HepG2 (cell line): Measurements from ENCODE around the gene FHIT. TPM values are rescaled to one million over a fixed set of nuclear protein-coding genes. Genes with fewer than 3 reads are reported as not detected.

Experiments
- ATAC-seq: fragments of 200-7000 bp; cut with Tn5 transposase; 3 replicates; pipeline ENCODE4 v1.9.1; 2020; ENCODE audit warnings: mild to moderate bottlenecking, moderate library complexity
- BruUV-seq: library from RNA; stranded (reverse); fragments of 400-500 nt; replicated peaks from 2 replicates; lab custom pipeline; 2021; lab: Mats Ljungman, UMichigan
- CTCF ChIA-PET: fragments of 300-600 bp; formaldehyde crosslinking; extraction: SDS; loops from one replicate; lab custom pipeline; 2021; ENCODE audit warnings: low total read pairs, inconsistent platforms, low intra/inter-chr PET ratio; lab: Yijun Ruan, JAX
- POLR2A ChIA-PET: fragments of 350-600 bp; sonication (Branson Sonifier 250); formaldehyde crosslinking; loops from one replicate; lab custom pipeline; 2020; ENCODE audit warnings: antibody characterized with exemption, inconsistent platforms; lab: Yijun Ruan, JAX
- DNase-seq: peaks from one replicate; pipeline ENCODE4 v3.0.0-alpha.2; 2015; ENCODE audit warnings: low spot score
- FAIRE-seq: peaks from 3 replicates; lab custom pipeline; 2011; peaks lifted over from hg19 to GRCh38; lab: Jason Lieb, UNC
- H2AFZ ChIP-seq: one replicate; pipeline ENCODE4 v1.6.1; 2011; ENCODE audit warnings: low read length, inconsistent platforms
- H3K27ac ChIP-seq: fragments of 300-600 bp; 3 replicates; pipeline ENCODE4 v1.8.0; 2011; ENCODE audit warnings: mixed run types, mild to moderate bottlenecking, mixed read lengths, low read length, inconsistent platforms; ENCODE audit not compliant: insufficient read depth; ENCODE audit errors: extremely low read length
- H3K27me3 ChIP-seq, 2 experiments: fragments of 200-600 bp in 1 of 2; 2 replicates in 1 of 2; 3 replicates in 1 of 2; pipeline versions ENCODE4 v1.6.0 to v1.8.0; 2011; ENCODE audit warnings: low read length in 2 of 2, mild to moderate bottlenecking in 2 of 2, moderate library complexity in 2 of 2, inconsistent platforms in 1 of 2; ENCODE audit not compliant: insufficient read depth in 2 of 2, control insufficient read depth in 1 of 2
- H3K36me3 ChIP-seq, 2 experiments: fragments of 200-600 bp in 1 of 2; replicated peaks in 1 of 2; 2 replicates in 1 of 2; 3 replicates in 1 of 2; pipeline versions ENCODE4 v1.5.1 to v1.8.0; 2011; ENCODE audit warnings: low read length in 2 of 2, inconsistent platforms in 1 of 2; ENCODE audit not compliant: insufficient read depth in 2 of 2, control insufficient read depth in 1 of 2
- H3K4me1 ChIP-seq: 2 replicates; pipeline ENCODE4 v1.5.1; 2012; ENCODE audit warnings: low read length, inconsistent platforms; ENCODE audit not compliant: insufficient read depth
- H3K4me2 ChIP-seq: 2 replicates; pipeline ENCODE4 v1.6.0; 2011; ENCODE audit warnings: low read depth, low read length, inconsistent platforms
- H3K4me3 ChIP-seq, 3 experiments: fragments of 200-600 bp in 1 of 3; sonication (generic), shearing (Covaris generic) in 1 of 3; replicated peaks in 1 of 3; 2 replicates each; pipeline ENCODE4 v1.5.1; 2011 to 2016; ENCODE audit warnings: low read length in 3 of 3, inconsistent platforms in 2 of 3, low read depth in 2 of 3, mild to moderate bottlenecking in 2 of 3, control low read depth in 1 of 3, mixed read lengths in 1 of 3; ENCODE audit not compliant: insufficient read depth in 1 of 3
- H3K79me2 ChIP-seq: one replicate; pipeline ENCODE4 v1.6.1; 2011; ENCODE audit warnings: low read length, inconsistent platforms; ENCODE audit not compliant: insufficient read depth
- H3K9ac ChIP-seq: 2 replicates; pipeline ENCODE4 v1.6.0; 2011; ENCODE audit warnings: mild to moderate bottlenecking, low read depth, low read length, inconsistent platforms; ENCODE audit not compliant: insufficient read depth
- H3K9me3 ChIP-seq: 2 replicates; pipeline ENCODE4 v1.5.1; 2012; ENCODE audit warnings: mild to moderate bottlenecking, low read length
- H4K20me1 ChIP-seq: 2 replicates; pipeline ENCODE4 v1.6.0; 2011; ENCODE audit warnings: inconsistent platforms, mild to moderate bottlenecking, low read length, moderate library complexity; ENCODE audit not compliant: insufficient read depth
- ATAD3A ChIP-seq: sonication (generic); formaldehyde crosslinking; IDR thresholded peaks from 2 replicates; pipeline ENCODE4 v1.4.0; 2020; ENCODE audit warnings: missing genetic modification reagents
- FOSL2 ChIP-seq: sonication (generic); formaldehyde crosslinking; IDR thresholded peaks from 2 replicates; pipeline ENCODE4 v1.4.0; 2020; ENCODE audit warnings: missing genetic modification reagents
- KAT8 ChIP-seq: IDR thresholded peaks from 2 replicates; pipeline ENCODE4 v1.6.1; 2016; ENCODE audit warnings: missing genetic modification reagents, missing compliant biosample characterization
- PAX8 ChIP-seq: sonication (generic); formaldehyde crosslinking; IDR thresholded peaks from 2 replicates; pipeline ENCODE4 v1.8.0; 2022; ENCODE audit warnings: mild to moderate bottlenecking, missing genetic modification reagents, borderline replicate concordance
- ZNF17 ChIP-seq: sonication (generic); formaldehyde crosslinking; IDR thresholded peaks from 2 replicates; pipeline ENCODE4 v1.5.0; 2020; ENCODE audit warnings: mild to moderate bottlenecking, missing genetic modification reagents
- ZNF225 ChIP-seq: sonication (generic); formaldehyde crosslinking; IDR thresholded peaks from 2 replicates; pipeline ENCODE4 v1.4.0; 2020; ENCODE audit warnings: mild to moderate bottlenecking, missing genetic modification reagents
- ZNF282 ChIP-seq: fragments of 450-650 bp; IDR thresholded peaks from 2 replicates; pipeline ENCODE4 v1.6.1; 2018; ENCODE audit not compliant: partially characterized antibody
- ZNF891 ChIP-seq: sonication (generic); formaldehyde crosslinking; IDR thresholded peaks from 2 replicates; pipeline ENCODE4 v1.5.0; 2020; ENCODE audit warnings: mild to moderate bottlenecking, missing genetic modification reagents
- WGBS: methylation state at CpG from one replicate; pipeline ENCODE4 v1.1.6; 2017; ENCODE audit warnings: low lambda C conversion rate; 5-methylcytosine and 5-hydroxymethylcytosine counted together
- in situ Hi-C: cut with HindIII; loops from 2 replicates; pipeline ENCODE4 v1.10.0; 2017; ENCODE audit warnings: low pct_unique_long_range_greater_than_20kb; ENCODE audit not compliant: extremely low pct_ligation_motif_present
- intact Hi-C: fragments of 100-400 bp; cut with micrococcal nuclease; formaldehyde crosslinking; loops from one replicate; pipeline ENCODE4 v1.10.0; 2022; ENCODE audit not compliant: unreplicated experiment
- polyA plus RNA-seq, 8 experiments: library from polyadenylated mRNA; depleted of rRNA in 3 of 8; stranded (reverse) in 7 of 8; unstranded in 1 of 8; fragments of >200 nt; fragmentation: Illumina TruSeq in 4 of 8; extraction: Trizol in 4 of 8; gene quantifications; 2 replicates each; pipeline versions ENCODE4 v1.2.1 to v1.2.3, GENCODE V29; 2011 to 2016; ENCODE audit warnings: low read depth in 4 of 8, missing spikeins in 1 of 8, mixed read lengths in 1 of 8; ENCODE audit not compliant: insufficient read depth in 1 of 8
- total RNA-seq, 5 experiments: library from RNA; depleted of rRNA; stranded (reverse); fragments of >200 nt; fragmentation: Illumina TruSeq; extraction: Trizol; gene quantifications; 2 replicates each; pipeline ENCODE4 v1.2.3, GENCODE V29; 2016; ENCODE audit warnings: low read depth in 1 of 5
- TF ChIP-seq, protein P1 (sequence below), 2 experiments: sonication (generic) in 1 of 2; formaldehyde crosslinking in 1 of 2; IDR thresholded peaks; 2 replicates each; pipeline versions ENCODE4 v1.6.1 to v1.9.0; 2014 to 2022; ENCODE audit warnings: antibody characterized with exemption in 1 of 2, borderline replicate concordance in 1 of 2, inconsistent platforms in 1 of 2, low read depth in 1 of 2, missing genetic modification reagents in 1 of 2
- TF ChIP-seq, protein P2 (sequence below): sonication (generic); formaldehyde crosslinking; IDR thresholded peaks from 2 replicates; pipeline ENCODE4 v1.4.0; 2020; ENCODE audit warnings: mild to moderate bottlenecking, missing genetic modification reagents

Gene FHIT
- total and polyA plus RNA-seq, 2 of the 13 experiments (the other 11 are each of a cell fraction or from before 2014, with no cell fraction given) = 4.0 to 4.6 TPM

DNA sequence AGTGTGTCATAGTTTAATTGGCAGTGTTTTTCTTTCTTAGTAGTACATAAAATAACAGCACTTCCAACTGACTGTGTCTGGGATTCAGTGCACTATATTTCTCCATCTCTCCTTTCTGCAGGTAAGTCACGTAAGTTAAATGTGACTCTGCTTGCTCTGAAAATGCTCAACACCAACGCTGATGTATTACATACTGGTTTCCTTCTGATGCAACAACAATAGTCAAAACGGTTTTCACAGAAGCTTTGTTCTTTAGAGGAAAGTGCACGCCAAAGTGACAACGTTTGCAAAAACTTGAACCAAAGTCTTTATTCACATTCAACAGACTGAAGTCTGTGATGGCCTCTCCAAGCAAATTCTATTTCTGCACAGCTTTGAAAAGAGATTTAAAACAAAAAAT lies 1494.3 kb downstream of the FHIT start:
- FAIRE-seq = no peak
- intact Hi-C loops (no loop called here), in situ Hi-C loops (no loop called here)
- Histone ChIP-seq H3K4me3 (no peak overlapping the region), H3K9me3 (no peaks in the 10 kb centered on the region), H3K79me2 (no peaks in the 10 kb centered on the region), H2AFZ (no peak overlapping the region), H4K20me1 (no peaks in the 10 kb centered on the region), H3K27me3 (no peaks in the 10 kb centered on the region), H3K4me1 (peaks cover 14% of the 10 kb centered on the region), H3K9ac (no peak overlapping the region), H3K4me2 (no peak overlapping the region), H3K27ac (no peak overlapping the region), H3K36me3 (no peaks in the 10 kb centered on the region)
- POLR2A ChIA-PET = no interaction called here
- BruUV-seq = no TSS peak
- WGBS = 47% methylated on average over 5 of the region's 5 CpGs
- no peak for DNase-seq
- CTCF ChIA-PET = no interaction called here
- no peak for ATAC-seq
- TF ChIP-seq, protein P1, sequence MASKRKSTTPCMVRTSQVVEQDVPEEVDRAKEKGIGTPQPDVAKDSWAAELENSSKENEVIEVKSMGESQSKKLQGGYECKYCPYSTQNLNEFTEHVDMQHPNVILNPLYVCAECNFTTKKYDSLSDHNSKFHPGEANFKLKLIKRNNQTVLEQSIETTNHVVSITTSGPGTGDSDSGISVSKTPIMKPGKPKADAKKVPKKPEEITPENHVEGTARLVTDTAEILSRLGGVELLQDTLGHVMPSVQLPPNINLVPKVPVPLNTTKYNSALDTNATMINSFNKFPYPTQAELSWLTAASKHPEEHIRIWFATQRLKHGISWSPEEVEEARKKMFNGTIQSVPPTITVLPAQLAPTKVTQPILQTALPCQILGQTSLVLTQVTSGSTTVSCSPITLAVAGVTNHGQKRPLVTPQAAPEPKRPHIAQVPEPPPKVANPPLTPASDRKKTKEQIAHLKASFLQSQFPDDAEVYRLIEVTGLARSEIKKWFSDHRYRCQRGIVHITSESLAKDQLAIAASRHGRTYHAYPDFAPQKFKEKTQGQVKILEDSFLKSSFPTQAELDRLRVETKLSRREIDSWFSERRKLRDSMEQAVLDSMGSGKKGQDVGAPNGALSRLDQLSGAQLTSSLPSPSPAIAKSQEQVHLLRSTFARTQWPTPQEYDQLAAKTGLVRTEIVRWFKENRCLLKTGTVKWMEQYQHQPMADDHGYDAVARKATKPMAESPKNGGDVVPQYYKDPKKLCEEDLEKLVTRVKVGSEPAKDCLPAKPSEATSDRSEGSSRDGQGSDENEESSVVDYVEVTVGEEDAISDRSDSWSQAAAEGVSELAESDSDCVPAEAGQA (IDR thresholded peaks at IDR 0.05; ENCODE audit: low read depth) = no peak
- TF ChIP-seq, protein P1 (CRISPR knock-in tag; IDR thresholded peaks at IDR 0.05; ENCODE audit: borderline replicate concordance) = no peak
- TF ChIP-seq ZNF891 (CRISPR knock-in tag) (no peak), KAT8 (no peak), ATAD3A (CRISPR knock-in tag) (no peak), PAX8 (CRISPR knock-in tag) (no peak), FOSL2 (CRISPR knock-in tag) (no peak), ZNF225 (CRISPR knock-in tag) (no peak), ZNF17 (no peak), ZNF282 (no peak)
- TF ChIP-seq, protein P2, sequence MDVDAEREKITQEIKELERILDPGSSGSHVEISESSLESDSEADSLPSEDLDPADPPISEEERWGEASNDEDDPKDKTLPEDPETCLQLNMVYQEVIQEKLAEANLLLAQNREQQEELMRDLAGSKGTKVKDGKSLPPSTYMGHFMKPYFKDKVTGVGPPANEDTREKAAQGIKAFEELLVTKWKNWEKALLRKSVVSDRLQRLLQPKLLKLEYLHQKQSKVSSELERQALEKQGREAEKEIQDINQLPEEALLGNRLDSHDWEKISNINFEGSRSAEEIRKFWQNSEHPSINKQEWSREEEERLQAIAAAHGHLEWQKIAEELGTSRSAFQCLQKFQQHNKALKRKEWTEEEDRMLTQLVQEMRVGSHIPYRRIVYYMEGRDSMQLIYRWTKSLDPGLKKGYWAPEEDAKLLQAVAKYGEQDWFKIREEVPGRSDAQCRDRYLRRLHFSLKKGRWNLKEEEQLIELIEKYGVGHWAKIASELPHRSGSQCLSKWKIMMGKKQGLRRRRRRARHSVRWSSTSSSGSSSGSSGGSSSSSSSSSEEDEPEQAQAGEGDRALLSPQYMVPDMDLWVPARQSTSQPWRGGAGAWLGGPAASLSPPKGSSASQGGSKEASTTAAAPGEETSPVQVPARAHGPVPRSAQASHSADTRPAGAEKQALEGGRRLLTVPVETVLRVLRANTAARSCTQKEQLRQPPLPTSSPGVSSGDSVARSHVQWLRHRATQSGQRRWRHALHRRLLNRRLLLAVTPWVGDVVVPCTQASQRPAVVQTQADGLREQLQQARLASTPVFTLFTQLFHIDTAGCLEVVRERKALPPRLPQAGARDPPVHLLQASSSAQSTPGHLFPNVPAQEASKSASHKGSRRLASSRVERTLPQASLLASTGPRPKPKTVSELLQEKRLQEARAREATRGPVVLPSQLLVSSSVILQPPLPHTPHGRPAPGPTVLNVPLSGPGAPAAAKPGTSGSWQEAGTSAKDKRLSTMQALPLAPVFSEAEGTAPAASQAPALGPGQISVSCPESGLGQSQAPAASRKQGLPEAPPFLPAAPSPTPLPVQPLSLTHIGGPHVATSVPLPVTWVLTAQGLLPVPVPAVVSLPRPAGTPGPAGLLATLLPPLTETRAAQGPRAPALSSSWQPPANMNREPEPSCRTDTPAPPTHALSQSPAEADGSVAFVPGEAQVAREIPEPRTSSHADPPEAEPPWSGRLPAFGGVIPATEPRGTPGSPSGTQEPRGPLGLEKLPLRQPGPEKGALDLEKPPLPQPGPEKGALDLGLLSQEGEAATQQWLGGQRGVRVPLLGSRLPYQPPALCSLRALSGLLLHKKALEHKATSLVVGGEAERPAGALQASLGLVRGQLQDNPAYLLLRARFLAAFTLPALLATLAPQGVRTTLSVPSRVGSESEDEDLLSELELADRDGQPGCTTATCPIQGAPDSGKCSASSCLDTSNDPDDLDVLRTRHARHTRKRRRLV (CRISPR knock-in tag) = no peak
